A673 (cell line): ENCODE results near the gene P2RY12. TPM values are rescaled to one million over a fixed set of nuclear protein-coding genes. Genes with fewer than 3 reads are reported as not detected.

Experiments used
- BruUV-seq: library from RNA; stranded (reverse); fragments of 400-500 nt; replicated peaks from 2 replicates; lab custom pipeline; 2021; lab: Mats Ljungman, UMichigan
- CTCF ChIA-PET: fragments of 300-600 bp; sonication (Branson Sonifier 250); formaldehyde crosslinking; loops from one replicate; lab custom pipeline; 2022; ENCODE audit warnings: antibody characterized with exemption; lab: Charles Lee
- POLR2A ChIA-PET: fragments of 300-600 bp; sonication (Branson Sonifier 250); formaldehyde crosslinking; loops from one replicate; lab custom pipeline; 2022; ENCODE audit warnings: antibody characterized with exemption; ENCODE audit not compliant: low non-redundant PET; lab: Charles Lee
- DNase-seq: peaks from one replicate; pipeline ENCODE4 v3.0.0-alpha.2; 2015; ENCODE audit warnings: low spot score
- H3K27ac ChIP-seq: fragments of 200-600 bp; sonication (generic); 2 replicates; pipeline ENCODE4 v1.5.1; 2016; ENCODE audit warnings: mixed run types, low read depth, mild to moderate bottlenecking, mixed read lengths, antibody characterized with exemption, low read length; ENCODE audit not compliant: poor library complexity, severe bottlenecking
- H3K27me3 ChIP-seq: fragments of 200-600 bp; sonication (generic); replicated peaks from 2 replicates; pipeline ENCODE4 v1.6.1; 2017; ENCODE audit warnings: mixed run types, low read depth, mild to moderate bottlenecking, mixed read lengths, antibody characterized with exemption, low read length; ENCODE audit not compliant: insufficient read depth, poor library complexity
- H3K36me3 ChIP-seq: fragments of 200-600 bp; sonication (generic); 2 replicates; pipeline ENCODE4 v1.6.1; 2016; ENCODE audit warnings: mixed run types, mild to moderate bottlenecking, mixed read lengths, antibody characterized with exemption, low read length; ENCODE audit not compliant: insufficient read depth, poor library complexity, severe bottlenecking
- H3K4me1 ChIP-seq: fragments of 200-600 bp; sonication (generic); 2 replicates; pipeline ENCODE4 v1.6.1; 2017; ENCODE audit warnings: mixed run types, mild to moderate bottlenecking, mixed read lengths, antibody characterized with exemption, low read length; ENCODE audit not compliant: insufficient read depth, poor library complexity, severe bottlenecking
- H3K4me3 ChIP-seq: fragments of 200-600 bp; sonication (generic); 2 replicates; pipeline ENCODE4 v1.5.1; 2016; ENCODE audit warnings: low read depth, mixed run types, mild to moderate bottlenecking, mixed read lengths, low read length; ENCODE audit not compliant: poor library complexity, severe bottlenecking
- H3K9me3 ChIP-seq: fragments of 200-600 bp; sonication (generic); 2 replicates; pipeline ENCODE4 v1.6.1; 2016; ENCODE audit warnings: mixed run types, low read depth, mild to moderate bottlenecking, mixed read lengths, antibody characterized with exemption, low read length; ENCODE audit not compliant: poor library complexity, severe bottlenecking
- CTCF ChIP-seq: fragments of 300-800, 200-600 bp; sonication (generic); conservative IDR thresholded peaks from 2 replicates; pipeline ENCODE4 v1.5.1; 2017; ENCODE audit warnings: low read depth, mild to moderate bottlenecking, antibody characterized with exemption, low read length, moderate library complexity, mixed read lengths
- EZH2 ChIP-seq: fragments of 200-600 bp; sonication (generic); IDR thresholded peaks from 2 replicates; pipeline ENCODE4 v1.6.1; 2017; ENCODE audit warnings: borderline replicate concordance, low read depth, mild to moderate bottlenecking, mixed read lengths, antibody characterized with exemption, low read length; ENCODE audit not compliant: poor library complexity, severe bottlenecking
- intact Hi-C: fragments of 100-400 bp; cut with micrococcal nuclease; formaldehyde crosslinking; loops from one replicate; pipeline ENCODE4 v1.10.0; 2022; ENCODE audit not compliant: unreplicated experiment
- total RNA-seq: library from RNA; stranded (reverse); gene quantifications from 2 replicates; pipeline ENCODE4 v1.2.3, GENCODE V29; 2021

The P2RY12 gene
- total RNA-seq, 1 experiment from 2014 or later = not detected

GRCh38 chr3:151309566-151309965 lies 75.0 kb downstream of the P2RY12 start:
- intact Hi-C loops = no loop called here
- BruUV-seq = no TSS peak
- no peaks in the 10 kb centered on the region for H3K4me1 ChIP-seq
- CTCF ChIA-PET = no interaction called here
- no peak for TF ChIP-seq CTCF
- no peak for TF ChIP-seq EZH2
- H3K27ac ChIP-seq = no peak overlapping the region
- no peaks in the 10 kb centered on the region for H3K27me3 ChIP-seq
- no peaks in the 10 kb centered on the region for H3K36me3 ChIP-seq
- no peak for DNase-seq
- H3K4me3 ChIP-seq = no peak overlapping the region
- POLR2A ChIA-PET = no interaction called here
- H3K9me3 ChIP-seq = no peaks in the 10 kb centered on the region

GRCh38 chr3:151307583-151308488 lies 76.7 kb downstream of the P2RY12 start:
- Histone ChIP-seq H3K4me1 (no peaks in the 10 kb centered on the region), H3K27ac (no peak overlapping the region), H3K9me3 (no peaks in the 10 kb centered on the region), H3K36me3 (no peaks in the 10 kb centered on the region), H3K27me3 (no peaks in the 10 kb centered on the region), H3K4me3 (no peak overlapping the region)
- no peak for DNase-seq
- no peak for TF ChIP-seq EZH2
- TF ChIP-seq CTCF = no peak
- no TSS peak for BruUV-seq
- intact Hi-C loops = no loop called here
- ChIA-PET CTCF (interaction anchor here (0.7 kb wide), 1 partner anchor 70 kb away, joined by 3 read pairs; no protein-coding TSS in a partner anchor), POLR2A (no interaction called here)

- ChIA-PET CTCF (interaction anchor here (0.7 kb wide), 1 partner anchor 71 kb away, joined by 3 read pairs; no protein-coding TSS in a partner anchor), POLR2A (no interaction called here)
- intact Hi-C loops = no loop called here
- TF ChIP-seq EZH2 (no peak), CTCF (no peak)
- no peak for DNase-seq
- no peak overlapping the region for H3K4me3 ChIP-seq
- no TSS peak for BruUV-seq
- H3K36me3 ChIP-seq = no peaks in the 10 kb centered on the region
- no peaks in the 10 kb centered on the region for H3K27me3 ChIP-seq
- no peaks in the 10 kb centered on the region for H3K4me1 ChIP-seq
- H3K27ac ChIP-seq = no peak overlapping the region
- no peaks in the 10 kb centered on the region for H3K9me3 ChIP-seq
These were observed 77.4 kb downstream of the P2RY12 start for GRCh38 chr3:151307131-151307530.
